H1 (cell line): ENCODE data around the gene RNF39. TPM values are rescaled to one million over a fixed set of nuclear protein-coding genes. Genes with fewer than 3 reads are reported as not detected.

Experiments
- JUN ChIP-seq: IDR thresholded peaks from 2 replicates; pipeline ENCODE4 v1.6.1; 2011; ENCODE audit warnings: low read depth, mild to moderate bottlenecking, improper control_type of control experiment, low read length
- KDM5A ChIP-seq: fragments of 200-600 bp; IDR thresholded peaks from 2 replicates; pipeline ENCODE4 v1.7.1; 2012; ENCODE audit warnings: mild to moderate bottlenecking, low read length, inconsistent platforms, mixed read lengths
- RNF2 ChIP-seq: fragments of 200-900, 300-1000 bp; sonication (generic); IDR thresholded peaks from 2 replicates; pipeline ENCODE4 v1.7.1; 2016; ENCODE audit warnings: borderline replicate concordance, low read depth, mild to moderate bottlenecking, antibody characterized with exemption, low read length; ENCODE audit not compliant: poor library complexity, severe bottlenecking; ENCODE audit errors: missing control alignments
- polyA plus RNA-seq, 7 experiments: library from polyadenylated mRNA; depleted of rRNA in 3 of 7; stranded (reverse) in 5 of 7; unstranded in 2 of 7; fragments of >200 nt in 5 of 7; fragments of 200-250 nt in 2 of 7; gene quantifications; 1 replicate in 5 of 7; 2 replicates in 1 of 7; 4 replicates in 1 of 7; pipeline versions ENCODE4 v1.2.1 to v1.2.3, GENCODE V29; 2011 to 2013; ENCODE audit warnings: missing spikeins in 2 of 7, mixed read lengths in 2 of 7
- total RNA-seq: library from RNA; stranded (reverse); fragmentation: NEBNext Ultra II Directional; extraction: Animal tissue kit (Norgen Biotek cat#: 25700); gene quantifications from 2 replicates; pipeline ENCODE4 v1.2.1, GENCODE V29; 2021
- TF ChIP-seq, protein P1 (sequence below): IDR thresholded peaks from 2 replicates; pipeline ENCODE4 v1.6.1; 2012; ENCODE audit warnings: inconsistent platforms

RNF39 gene
- total and polyA plus RNA-seq, 2 of the 8 experiments (the other 6 are each of a cell fraction or from before 2014, with no cell fraction given) = 1.4 to 2.3 TPM

DNA sequence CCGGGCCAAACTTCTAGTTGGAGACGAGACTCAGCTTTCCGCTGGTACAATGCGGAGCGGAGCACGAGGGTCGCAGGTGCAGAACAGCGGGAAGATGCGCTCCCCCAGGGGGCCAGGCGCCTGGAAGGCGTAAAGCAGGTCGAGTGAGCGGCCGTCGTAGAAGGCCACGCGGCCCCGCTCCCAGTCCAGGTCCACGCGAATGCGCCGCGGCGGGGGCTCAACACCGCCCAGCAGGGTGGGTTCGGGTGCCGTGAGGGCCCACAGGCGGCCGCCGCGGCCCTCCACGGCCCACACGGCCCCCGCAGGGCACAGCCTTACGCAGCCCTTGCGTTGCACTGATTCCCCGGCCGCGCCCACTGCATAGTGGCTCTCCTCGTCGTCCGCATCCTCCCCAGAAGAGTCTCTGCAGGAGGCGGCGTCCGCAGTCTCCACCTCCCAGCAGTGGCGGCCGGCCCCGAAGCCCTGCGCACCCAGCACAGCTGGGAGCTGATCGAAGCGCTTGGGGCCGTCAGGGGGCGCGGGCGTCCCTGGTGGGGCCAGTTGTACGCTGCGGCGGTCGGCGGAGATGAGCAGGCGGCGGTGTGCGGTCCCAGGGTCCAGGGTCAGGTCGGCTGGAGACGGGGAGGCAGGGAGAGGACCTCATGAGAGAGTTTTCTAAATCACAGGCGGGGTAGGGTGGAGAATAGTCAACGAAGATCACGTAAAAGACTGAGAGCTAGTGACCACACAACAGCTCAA, 4.3 kb downstream of the RNF39 start (continued):
- TF ChIP-seq, protein P1, sequence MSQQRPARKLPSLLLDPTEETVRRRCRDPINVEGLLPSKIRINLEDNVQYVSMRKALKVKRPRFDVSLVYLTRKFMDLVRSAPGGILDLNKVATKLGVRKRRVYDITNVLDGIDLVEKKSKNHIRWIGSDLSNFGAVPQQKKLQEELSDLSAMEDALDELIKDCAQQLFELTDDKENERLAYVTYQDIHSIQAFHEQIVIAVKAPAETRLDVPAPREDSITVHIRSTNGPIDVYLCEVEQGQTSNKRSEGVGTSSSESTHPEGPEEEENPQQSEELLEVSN = peak; percentile 94
- TF ChIP-seq RNF2 (peak; percentile 29), KDM5A (no peak), JUN (no peak)
